Upper lobe of right lung (tissue), 1 donor: Measurements from ENCODE around the gene FCHSD1. TPM values are rescaled to one million over a fixed set of nuclear protein-coding genes. Genes with fewer than 3 reads are reported as not detected.

Experiments used
- ATAC-seq: fragments of 200-7000 bp; cut with Tn5 transposase; one replicate; pipeline ENCODE4 v1.9.1; 2020; ENCODE audit warnings: mild to moderate bottlenecking, moderate library complexity
- DNase-seq: peaks from one replicate; pipeline ENCODE4 v3.0.0-alpha.2; 2020
- H3K27ac ChIP-seq: fragments of 200-600 bp; one replicate; pipeline ENCODE4 v1.8.0; 2022
- H3K27me3 ChIP-seq: fragments of 200-600 bp; one replicate; pipeline ENCODE4 v1.8.0; 2022; ENCODE audit warnings: mild to moderate bottlenecking
- H3K36me3 ChIP-seq: fragments of 200-600 bp; one replicate; pipeline ENCODE4 v1.8.0; 2022
- H3K4me1 ChIP-seq: fragments of 200-600 bp; one replicate; pipeline ENCODE4 v1.8.0; 2022
- H3K4me3 ChIP-seq: fragments of 200-600 bp; one replicate; pipeline ENCODE4 v1.8.0; 2022; ENCODE audit warnings: mild to moderate bottlenecking
- H3K9me3 ChIP-seq: fragments of 200-600 bp; one replicate; pipeline ENCODE4 v1.8.0; 2022
- CTCF ChIP-seq: fragments of 200-600 bp; IDR thresholded peaks from one replicate; pipeline ENCODE4 v1.8.0; 2022; ENCODE audit warnings: antibody characterized with exemption
- intact Hi-C: fragments of 100-400 bp; cut with DNase I; formaldehyde crosslinking; loops from one replicate; pipeline ENCODE4 v1.11.0; 2022
- total RNA-seq: library from RNA; stranded (reverse); fragmentation: NEBNext Ultra II Directional; extraction: Animal tissue kit (Norgen Biotek cat#: 25700); gene quantifications from one replicate; pipeline ENCODE4 v1.2.1, GENCODE V29; 2021
- donor health status: DM: no; HTN: yes; CAD: no; lungs with severe emphysema.

The FCHSD1 gene
- total RNA-seq, 1 donor from 2014 or later, result 13.6 TPM

GRCh38 chr5:141692919-141693725 lies 41.9 kb upstream of the FCHSD1 start:
- Histone ChIP-seq H3K27me3 (peaks cover 5% of the 10 kb centered on the region), H3K27ac (no peak overlapping the region), H3K4me1 (peaks cover 9% of the 10 kb centered on the region), H3K36me3 (no peaks in the 10 kb centered on the region), H3K9me3 (no peaks in the 10 kb centered on the region), H3K4me3 (no peak overlapping the region)
- peak; percentile 15 for ATAC-seq
- TF ChIP-seq CTCF, result no peak
- intact Hi-C loops, result loop anchor here (5.0 kb wide), 2 partner anchors 189 to 269 kb away; no protein-coding TSS in a partner anchor
- DNase-seq, result no peak

GRCh38 chr5:141692533-141692888 lies 41.3 kb upstream of the FCHSD1 start:
- H3K9me3 ChIP-seq, result no peaks in the 10 kb centered on the region
- DNase-seq (no peak), ATAC-seq (no peak)
- H3K4me3 ChIP-seq, result peak overlapping the region; percentile 37
- H3K27me3 ChIP-seq, result no peaks in the 10 kb centered on the region
- H3K27ac ChIP-seq, result no peak overlapping the region
- no peak for TF ChIP-seq CTCF
- H3K36me3 ChIP-seq, result no peaks in the 10 kb centered on the region
- intact Hi-C loops, result loop anchor here (5.0 kb wide), 2 partner anchors 190 to 270 kb away; no protein-coding TSS in a partner anchor
- H3K4me1 ChIP-seq, result peaks cover 9% of the 10 kb centered on the region

- intact Hi-C loops, result loop anchor here (5.0 kb wide), 2 partner anchors 190 to 270 kb away; no protein-coding TSS in a partner anchor
- TF ChIP-seq CTCF, result peak; percentile 99
- ATAC-seq, result peak; percentile 97
- Histone ChIP-seq H3K27me3 (no peaks in the 10 kb centered on the region), H3K36me3 (no peaks in the 10 kb centered on the region), H3K9me3 (no peaks in the 10 kb centered on the region), H3K27ac (no peak overlapping the region), H3K4me1 (peaks cover 9% of the 10 kb centered on the region), H3K4me3 (peak overlapping the region; percentile 37)
- DNase-seq, result peak; percentile 92
Measured at GRCh38 chr5:141691867-141692532, 40.8 kb upstream of the FCHSD1 start.

- intact Hi-C loops, result loop anchor here (5.0 kb wide), 2 partner anchors 191 to 271 kb away; no protein-coding TSS in a partner anchor
- H3K36me3 ChIP-seq, result no peaks in the 10 kb centered on the region
- no peaks in the 10 kb centered on the region for H3K27me3 ChIP-seq
- no peak for TF ChIP-seq CTCF
- H3K4me3 ChIP-seq, result no peak overlapping the region
- H3K27ac ChIP-seq, result no peak overlapping the region
- no peak for DNase-seq
- H3K4me1 ChIP-seq, result peaks cover 9% of the 10 kb centered on the region
- ATAC-seq, result no peak
- no peaks in the 10 kb centered on the region for H3K9me3 ChIP-seq
Measured at GRCh38 chr5:141691286-141691866, 40.2 kb upstream of the FCHSD1 start.

- DNase-seq (no peak), ATAC-seq (no peak)
- H3K4me3 ChIP-seq, result no peak overlapping the region
- intact Hi-C loops, result no loop called here
- peaks cover 14% of the 10 kb centered on the region for H3K4me1 ChIP-seq
- no peak for TF ChIP-seq CTCF
- H3K36me3 ChIP-seq, result no peaks in the 10 kb centered on the region
- H3K9me3 ChIP-seq, result no peaks in the 10 kb centered on the region
- H3K27me3 ChIP-seq, result no peaks in the 10 kb centered on the region
- no peak overlapping the region for H3K27ac ChIP-seq
Measured at GRCh38 chr5:141686648-141687416, 35.6 kb upstream of the FCHSD1 start.
